Bone marrow (tissue), 2 donors: Measurements from ENCODE around the gene MUL1.
"Not testable (repeated sequence)": the region's sequence is repeated elsewhere in the genome, so short reads cannot be mapped to it uniquely, and the experiment has no call there.

Experiments used
- DNase-seq, 2 donors: peaks; one replicate each; lab custom pipeline; 2025; lab: John Stamatoyannopoulos, UW

MUL1 gene

DNA sequence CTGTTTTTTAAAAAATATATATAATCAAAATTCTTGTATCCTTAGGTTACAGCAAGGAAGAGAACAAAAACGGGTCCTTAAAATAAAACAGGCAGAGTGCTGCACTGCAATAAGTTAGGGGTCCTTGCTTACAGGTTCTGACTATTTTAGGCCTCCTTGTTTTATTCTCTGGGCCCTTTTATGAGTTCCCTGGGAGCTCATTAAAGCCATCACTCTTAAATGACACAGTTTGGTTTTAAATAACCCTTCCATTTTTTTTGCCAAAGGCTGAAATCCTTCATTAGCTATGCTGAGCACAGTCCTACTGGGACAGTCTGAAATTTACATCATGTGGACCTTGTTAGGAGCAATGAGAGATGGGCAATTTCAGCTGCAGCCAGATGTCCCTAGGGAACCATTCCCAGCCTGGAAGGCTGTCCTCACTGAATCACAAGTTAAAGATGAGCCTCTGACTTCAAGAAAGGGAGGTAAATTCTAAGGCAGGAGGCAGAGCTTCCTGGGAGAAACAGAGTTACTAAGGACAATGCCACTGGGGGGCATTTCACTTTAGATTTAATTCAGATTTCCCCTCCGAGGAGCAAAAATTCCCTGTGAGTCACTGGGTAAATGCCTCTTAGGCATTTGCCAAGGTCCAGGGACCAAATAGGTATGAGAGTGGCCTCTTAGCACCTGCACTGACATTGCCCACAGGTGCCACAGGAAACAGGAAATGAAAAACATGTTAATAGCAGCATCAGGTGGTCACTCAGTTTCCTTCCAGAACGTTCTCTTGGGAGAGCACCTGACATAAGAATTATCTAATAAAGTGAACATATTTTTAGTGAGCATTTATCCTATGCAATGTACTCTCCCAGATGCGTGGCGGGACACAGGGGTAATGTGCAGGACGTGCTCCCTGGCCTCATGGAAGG lies 3.8 kb upstream of the MUL1 start:
- no peak for DNase-seq

DNA sequence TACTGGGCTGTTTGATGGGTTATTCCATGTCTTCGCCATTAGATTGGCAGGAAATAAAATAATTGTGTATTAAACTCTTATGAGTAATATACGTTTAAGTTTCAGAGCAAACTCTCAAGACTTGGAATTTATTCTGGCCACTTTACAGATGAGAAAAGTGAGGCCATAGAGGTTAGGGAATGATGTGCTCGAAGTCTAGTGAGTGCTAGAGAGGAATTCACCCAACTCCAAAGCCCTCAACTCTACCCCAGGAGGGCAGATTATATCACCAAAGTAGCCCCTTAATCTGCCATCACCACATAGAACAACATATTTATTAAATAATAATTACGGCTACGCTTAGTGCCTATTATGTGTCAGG lies 440 bp upstream of the MUL1 start:
- DNase-seq = no peak

DNA sequence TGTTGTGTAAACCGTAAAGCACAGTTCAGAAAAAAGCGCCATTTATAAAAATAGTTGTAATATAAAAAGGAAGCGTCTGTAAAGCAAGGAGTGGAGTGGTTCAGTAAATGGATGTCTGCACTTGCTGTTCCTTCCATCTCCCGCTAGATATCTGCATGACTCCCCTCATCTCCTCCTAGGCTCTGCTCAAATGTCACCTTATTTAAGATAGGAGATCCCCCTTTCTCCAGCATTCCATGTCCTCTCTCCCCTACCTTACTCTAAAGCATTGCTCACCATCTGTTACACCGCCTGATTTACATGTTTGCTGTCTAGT lies 745 bp downstream of the MUL1 start:
- no peak for DNase-seq

DNA sequence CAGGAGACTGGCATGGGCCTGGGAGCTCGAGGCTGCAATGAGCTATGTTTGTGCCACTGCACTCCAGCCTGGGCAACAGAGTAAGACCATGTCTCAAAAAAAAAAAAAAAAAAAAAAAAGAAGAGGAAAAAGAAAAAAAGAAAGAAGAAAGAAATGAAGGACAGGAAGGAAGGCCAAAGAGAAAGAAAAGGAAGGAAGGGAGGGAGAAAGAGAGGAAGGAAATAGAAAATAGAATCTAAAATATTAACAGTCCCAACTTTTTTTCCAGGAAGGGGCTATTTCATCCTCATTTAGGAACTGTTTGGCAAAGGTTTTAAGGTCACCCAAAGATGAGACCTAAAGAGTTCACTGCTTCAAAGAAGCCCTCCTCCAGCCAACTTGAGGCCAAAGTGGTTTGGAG lies 2.5 kb downstream of the MUL1 start:
- no peak for DNase-seq

DNA sequence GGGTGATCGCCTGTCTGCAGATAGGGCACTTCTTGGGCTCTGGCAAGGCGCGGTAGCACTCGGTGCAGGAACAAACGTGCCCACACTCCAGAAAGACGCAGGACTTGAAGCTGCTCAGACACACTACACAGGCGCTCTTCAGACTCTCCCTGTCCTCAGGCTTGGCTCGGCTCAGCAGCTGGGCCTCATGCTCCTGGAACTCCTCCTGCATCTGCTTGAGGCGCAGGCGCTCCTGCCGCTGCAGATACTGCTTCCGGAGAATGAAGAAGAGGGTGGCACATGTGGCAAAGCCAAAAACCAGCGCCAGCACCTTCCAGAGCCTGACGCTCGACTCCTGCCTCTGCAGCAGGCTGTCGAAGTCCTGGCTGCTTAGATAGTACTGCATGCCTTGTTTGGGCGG lies 7.2 kb downstream of the MUL1 start:
- no peak for DNase-seq

DNA sequence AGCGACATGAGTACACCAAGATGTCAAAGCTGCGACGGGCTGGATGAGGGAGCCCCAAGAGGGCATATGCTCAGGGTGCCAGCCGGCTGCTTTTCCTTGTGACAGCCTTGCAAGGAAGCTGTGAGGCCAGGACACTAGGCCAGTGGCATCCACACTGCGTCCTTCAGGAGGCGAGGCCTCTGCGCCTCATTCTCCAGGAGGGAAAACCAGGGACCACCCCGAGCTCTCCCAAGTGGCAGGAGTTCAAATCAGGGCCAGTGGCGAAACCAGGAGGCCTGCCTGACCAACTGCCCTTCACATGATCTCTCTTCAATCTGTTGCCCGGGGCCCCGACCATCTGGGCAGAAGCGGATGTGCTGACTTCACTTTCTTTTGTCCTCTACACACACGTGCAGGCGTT lies 8.2 kb downstream of the MUL1 start:
- DNase-seq = no peak

DNA sequence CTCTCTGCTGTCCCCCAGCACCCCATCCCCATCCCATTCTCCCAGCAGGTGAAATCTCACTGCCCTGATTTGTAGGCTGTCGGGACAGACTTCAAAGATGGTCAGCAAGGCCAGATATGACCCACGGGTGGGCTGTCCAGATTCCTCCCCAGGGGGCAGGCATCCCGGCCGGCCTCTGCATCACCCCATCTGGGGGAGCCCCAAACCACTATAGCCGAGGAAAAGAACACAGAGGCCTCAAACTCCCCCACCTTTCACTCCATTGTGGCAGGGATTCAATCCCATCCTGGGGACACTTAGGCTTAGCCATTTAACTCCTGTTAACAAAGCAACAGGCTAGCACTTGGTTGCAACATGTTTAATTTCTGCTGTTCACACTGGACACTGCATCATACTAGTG lies 8.8 kb downstream of the MUL1 start:
- no peak for DNase-seq

DNA sequence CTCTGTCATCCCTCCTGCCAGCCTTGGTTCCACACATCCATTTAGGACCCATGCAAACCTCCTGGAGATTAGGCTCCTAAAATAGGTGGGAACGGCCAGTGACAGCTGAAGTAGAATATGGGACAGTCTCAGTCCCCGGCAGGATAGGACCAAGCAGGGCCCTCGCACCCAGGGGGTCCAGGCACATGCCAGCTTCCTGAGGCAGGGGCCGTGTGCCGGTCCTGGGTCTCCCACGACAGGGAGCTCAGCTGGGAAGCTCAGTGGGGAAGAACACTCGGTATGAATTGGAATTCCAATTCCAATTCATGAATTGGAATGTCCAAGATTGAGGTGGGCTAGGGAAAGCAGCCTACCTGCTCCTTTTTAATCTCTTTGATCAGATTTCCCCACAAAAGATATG lies 9.8 kb downstream of the MUL1 start:
- no peak for DNase-seq

DNA sequence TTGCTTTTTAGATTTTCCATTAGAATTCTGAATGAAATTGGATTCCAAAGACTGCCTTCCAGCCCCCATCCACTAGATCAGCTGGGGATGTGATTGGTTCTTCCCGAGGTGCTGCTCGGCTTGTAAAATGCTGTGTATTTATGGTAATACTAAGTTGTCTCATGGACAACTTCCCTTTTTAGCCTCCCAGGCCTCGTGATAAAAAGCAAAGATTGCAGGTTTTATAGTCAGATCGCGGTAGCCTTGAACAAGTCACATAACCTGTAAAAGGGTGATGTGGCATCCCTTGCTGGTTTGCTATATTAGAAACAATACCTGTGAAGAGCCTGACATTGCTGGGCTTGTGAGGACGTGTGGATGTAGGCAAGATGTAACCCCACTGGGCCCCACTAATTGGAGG lies 10.4 kb downstream of the MUL1 start:
- no peak for DNase-seq

DNA sequence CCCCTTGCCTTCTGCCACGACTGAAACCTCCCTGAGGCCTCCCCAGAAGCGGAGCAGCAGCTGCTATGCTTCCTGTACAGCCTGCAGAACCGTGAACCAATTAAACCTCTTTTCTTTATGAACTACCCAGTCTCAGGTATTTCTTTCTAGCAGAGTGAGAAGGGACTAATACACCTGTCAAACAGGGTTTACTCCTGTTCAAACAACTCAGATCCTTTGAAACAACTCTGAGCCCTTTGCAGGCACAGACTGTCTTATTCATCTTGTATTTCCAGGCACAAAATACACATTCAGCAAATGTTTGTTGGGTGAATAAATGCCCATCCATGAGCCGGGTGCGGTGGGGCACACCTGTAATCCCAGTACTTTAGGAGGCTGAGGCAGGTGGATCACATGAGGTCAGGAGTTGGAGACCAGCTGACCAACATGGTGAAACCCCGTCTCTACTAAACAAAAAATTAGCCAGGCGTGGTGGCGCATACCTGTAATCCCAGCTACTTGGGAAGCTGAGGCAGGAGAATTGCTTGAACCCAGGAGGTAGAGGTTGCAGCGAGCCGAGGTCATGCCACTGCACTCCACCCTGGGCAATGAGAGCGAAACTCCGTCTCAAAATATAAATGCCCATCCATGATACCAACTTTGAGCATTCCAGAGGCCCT lies 11.1 kb downstream of the MUL1 start:
- DNase-seq = not testable (repeated sequence)

DNA sequence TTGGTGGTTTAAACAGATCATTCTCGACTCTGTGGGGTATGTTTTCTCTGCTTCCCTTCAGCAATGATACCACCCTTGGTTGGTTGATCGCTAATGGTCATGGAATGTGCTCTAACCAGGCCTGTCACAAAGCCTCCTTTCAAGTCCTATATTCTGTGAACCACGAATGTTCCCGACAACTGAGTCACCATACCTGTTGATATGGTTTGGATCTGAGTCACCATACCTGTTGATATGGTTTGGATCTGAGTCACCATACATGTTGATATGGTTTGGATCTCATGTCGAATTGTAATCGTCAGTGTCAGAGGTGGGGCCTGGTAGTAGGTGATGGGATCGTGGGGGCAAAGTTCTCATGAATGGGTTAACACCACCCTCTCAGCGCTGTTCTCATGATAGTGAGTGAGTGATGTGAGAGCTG lies 11.7 kb downstream of the MUL1 start:
- no peak for DNase-seq

DNA sequence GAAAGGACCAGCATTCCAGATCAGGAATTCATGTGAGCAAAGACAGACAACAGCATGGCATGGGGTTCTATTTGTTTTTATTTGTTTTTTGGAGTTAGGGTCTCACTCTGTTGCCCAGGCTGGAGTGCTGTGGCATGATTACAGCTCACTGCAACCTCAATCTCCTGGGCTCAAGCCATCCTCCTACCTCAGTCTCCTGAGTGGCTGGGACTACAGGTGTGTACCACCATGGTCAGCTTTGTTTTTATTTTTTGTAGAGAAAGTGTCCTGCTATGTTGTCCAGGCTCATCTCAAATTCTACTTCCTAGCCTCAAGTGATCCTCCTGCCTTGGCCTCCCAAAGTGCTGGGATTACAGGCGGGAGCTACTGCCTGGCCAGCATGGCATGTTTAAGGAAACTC lies 12.3 kb downstream of the MUL1 start:
- DNase-seq = no peak

DNA sequence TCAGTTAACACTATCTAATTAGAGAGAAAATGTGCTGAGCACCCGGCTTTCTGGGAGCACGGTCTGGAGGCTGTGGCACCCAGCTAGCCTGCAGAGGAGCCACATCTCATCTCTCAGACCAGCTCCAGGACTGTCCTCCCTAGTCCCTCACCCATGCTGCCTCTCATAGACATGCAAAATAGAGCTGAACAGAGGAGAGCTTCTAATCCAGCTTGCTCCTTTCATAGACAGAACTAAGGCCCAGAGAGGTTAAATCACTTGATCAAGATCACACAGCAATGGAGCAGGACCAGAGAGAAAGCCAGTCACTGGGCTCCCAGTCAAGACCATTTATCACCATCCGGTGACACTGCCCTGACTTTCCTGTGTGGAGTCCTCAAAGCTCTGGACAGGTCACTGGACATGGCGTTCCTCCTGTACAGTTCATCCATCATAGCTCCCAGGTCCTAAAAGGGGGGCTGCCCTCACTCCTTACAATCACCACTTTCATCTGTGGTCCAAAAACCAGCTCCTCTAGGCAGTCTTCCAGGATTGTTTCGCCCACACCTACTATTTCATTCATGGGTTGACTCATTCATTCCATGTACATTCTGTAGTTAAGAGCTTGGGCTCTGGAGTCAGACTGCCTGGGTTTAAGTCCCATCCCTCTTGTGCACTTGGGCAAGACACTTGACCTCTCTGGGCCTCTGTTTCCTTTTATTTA lies 13.2 kb downstream of the MUL1 start:
- no peak for DNase-seq

DNA sequence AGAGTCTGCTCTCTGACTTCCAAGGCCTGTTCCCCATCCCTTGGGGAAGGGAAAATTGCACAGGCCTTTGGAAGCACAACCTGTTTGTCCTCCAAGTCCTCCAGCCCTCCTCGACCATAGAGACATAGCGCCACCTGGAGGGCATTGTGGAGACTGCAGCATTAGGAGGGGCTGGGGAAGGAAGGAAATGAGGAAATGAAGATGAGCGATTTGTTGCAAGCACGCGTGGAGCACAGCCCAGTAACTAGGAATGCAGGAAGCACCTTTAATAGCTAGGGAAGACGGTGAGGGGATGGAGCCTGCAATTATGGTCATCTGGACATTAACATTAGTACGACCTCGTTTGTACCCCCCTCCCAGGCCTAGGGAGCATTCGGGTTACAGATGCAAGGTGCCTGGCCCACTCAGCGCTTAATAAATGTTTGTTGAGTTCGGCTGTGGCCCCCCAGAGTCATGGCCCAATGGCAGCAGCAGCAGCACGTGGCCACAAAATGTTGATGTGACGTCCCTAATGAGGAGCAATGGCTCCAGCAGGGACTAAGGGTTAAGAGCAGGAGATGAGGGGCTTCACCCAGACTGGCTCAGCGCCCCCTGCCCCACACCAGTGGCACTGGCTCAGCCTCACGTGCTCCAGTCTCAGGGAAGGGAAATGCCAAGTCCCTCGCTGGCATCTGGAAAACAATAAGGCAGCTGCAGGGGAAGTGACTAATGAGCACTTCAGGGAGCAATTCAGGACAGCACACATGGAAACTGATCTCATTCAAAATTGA lies 13.9 kb downstream of the MUL1 start:
- peak; percentile 54 to 76 for DNase-seq

DNA sequence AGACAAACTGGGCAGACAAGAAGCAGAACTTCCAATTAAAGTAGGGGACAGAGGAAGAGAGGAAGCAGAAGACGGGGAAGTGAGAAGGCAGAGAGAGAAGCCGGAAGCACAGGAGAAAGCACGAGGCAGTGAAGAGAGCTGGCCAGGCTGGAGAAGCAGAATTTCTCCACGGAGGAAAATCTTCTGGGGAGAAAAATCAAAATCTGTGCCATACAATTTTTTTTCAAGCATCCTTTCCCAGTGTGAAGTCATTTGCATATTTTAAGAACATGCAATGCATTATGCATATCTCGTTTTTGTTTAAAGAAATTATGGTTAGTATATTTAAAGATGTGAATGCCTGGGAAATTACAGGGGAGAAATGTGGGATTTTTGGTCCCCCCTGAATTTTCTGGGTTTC lies 14.6 kb downstream of the MUL1 start:
- DNase-seq = no peak

DNA sequence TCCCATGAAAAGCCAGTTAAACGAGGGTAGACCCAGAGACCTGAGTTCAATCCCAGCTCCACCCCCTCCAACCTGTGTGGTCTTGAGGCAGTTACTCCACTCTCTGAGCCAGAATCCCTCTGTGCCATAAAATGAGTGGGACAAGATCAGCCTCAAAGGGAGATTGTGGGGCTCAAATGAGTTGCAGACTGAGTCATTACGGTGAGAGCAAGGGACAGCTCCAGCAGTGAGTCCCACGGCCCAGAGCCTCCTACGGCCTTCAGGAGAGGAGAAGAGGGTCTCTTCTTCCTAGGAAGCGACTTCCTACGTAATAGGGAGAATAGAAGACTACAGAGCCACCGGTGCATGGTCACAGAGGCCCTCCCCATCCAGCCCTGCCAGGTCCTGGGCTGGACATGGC lies 15.2 kb downstream of the MUL1 start:
- DNase-seq = no peak

DNA sequence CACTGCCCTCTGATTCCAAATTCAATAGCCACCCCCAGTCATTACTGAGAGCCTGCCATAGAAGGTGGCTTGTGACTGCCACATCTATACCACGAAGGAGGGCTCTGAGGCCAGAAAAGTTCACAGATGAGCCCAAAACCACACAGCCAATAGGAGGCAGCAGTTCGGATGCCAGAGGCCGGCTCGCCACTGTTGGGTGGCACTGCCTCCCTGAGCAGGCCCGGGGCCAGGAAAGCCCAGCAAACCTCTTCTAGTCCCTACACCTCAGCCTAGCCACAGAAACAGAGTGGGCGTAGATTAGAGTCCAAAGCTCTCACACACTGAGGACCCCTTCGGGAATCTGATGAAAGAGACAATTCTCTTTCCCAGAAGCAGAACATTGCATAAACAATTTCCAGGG lies 16.1 kb downstream of the MUL1 start:
- DNase-seq = no peak

DNA sequence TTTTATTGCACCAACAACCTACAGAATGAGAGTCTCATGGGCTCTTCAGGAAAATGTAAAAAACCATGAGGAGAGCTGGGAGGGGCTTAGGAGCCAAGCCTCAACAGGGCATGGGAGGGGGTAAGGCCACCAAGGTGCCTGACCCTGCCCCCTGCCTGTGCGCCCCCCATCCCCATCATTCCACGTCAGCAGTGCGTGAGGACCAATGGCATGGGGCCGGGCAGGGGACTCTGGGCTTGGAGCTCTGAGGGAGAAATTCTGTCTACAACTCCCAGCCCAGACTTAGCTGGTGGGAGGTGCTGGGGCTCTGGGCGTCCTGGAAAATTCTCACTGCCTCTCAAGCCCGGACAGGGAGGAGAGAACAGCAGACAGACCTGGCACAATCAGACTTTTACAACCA lies 16.8 kb downstream of the MUL1 start:
- no peak for DNase-seq

DNA sequence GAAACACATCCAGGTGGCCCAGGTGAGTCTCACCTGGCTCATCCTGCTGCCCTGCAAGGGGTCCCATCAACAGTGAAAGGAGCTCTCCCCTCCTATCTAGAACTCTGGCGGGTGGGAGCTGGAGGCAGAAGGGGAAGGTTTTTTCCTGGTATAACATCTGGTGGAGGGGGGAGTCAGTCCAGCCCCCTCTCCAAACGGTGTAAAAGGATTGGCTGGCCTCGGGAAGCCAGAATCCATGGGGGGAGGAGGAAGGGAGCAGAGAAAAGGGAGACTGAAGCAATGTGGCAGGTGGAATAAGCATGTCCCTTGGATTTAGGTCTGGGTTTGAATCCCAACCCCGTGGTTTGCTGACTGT lies 20.7 kb downstream of the MUL1 start:
- DNase-seq = no peak

DNA sequence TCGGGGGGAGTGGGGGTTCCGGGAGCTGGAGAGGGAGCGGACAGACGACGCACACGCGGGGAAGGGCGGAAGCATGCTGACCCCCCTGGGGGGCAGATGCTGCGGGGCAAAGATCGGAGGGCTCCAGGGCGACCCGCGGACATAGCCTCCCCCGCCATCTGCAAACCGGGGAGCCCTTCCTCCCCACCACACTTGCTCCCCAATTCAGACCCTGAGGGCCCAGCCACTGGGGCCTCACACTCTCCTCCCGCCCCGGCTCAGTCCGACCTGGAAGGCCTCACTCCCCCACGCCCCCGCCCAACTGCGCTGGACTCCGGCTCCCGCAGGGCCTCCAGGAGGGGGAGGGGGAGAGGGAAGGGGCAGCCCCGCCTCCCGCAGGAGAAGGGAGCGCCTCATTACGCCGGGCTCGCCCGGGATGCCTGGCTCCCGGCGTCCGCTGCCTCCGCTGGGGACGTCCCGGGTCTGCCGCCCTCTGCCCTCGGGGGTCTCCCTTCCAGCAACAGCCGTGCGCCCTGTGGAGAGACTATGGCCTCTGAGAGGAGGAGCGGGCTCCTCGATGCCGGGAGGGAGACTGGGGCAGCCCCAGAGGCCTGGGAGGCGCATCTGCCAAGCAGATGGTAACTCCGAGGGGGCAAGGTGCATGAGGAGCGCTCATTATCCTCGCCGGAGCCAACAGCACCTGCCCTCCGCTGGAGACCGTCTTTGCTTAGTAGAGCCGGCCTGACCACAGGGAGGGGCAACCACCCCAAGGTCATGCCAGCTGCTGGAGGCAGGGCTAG lies 21.3 kb downstream of the MUL1 start:
- no peak for DNase-seq

DNA sequence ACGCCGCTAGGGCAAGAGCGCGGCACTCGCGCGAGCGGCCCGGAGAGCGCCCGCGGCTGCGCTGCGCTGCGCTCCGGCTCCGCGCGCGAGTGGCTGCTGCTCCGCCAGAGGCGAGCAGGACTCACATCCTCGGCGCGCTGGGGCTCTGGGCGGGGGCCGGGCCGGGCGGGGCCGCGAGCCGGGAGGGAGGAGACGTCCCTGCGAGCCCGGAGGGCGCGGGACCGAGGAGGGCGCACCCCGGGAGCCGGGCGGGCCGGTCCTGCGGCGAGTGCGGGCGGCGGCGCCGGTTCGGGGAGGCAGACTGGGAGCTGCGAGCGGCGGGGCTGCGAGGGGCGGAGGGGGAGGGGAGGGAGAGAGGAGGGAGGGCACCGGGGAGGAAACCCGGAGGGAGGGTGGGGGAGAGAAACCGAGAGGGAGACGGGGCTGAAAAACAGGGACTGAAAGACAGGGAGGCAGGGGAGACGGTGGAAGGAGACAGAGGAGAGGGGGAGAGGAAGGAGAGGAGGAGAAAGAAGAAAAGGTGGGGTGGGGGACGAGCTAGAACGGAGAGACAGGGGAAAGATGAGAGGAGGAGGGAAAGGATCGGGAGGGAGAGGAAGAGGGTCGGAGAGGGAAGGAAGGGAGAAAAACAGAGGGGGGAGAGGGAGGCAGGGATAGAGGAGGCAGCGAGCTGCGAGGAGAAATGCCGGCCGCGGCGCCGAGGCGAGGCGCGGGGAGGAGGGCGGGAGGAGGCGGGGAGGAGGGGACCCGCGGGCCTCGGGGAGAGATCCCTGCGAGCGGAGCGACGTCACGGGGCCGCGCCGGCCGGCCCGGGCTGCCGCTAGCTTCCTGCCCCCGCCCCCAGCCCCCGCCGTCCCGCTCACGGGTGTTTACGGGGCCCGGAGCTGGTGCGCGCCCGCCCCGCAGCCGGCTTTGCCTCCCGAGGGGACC lies 22.2 kb downstream of the MUL1 start, which contains the start of gene CAMK2N1:
Gene CAMK2N1, minus strand, starts transcription at position 684 of the 930 bp plus-strand sequence. CDS start 831 bp downstream, outside the sequence.
- DNase-seq = no peak
